HG02870 (cell line): ENCODE data around the gene DGKH.
"Not testable (repeated sequence)": the region's sequence is repeated elsewhere in the genome, so short reads cannot be mapped to it uniquely, and the experiment has no call there.

Source experiments
- ATAC-seq: cut with Tn5 transposase; IDR thresholded peaks from one replicate; pipeline ENCODE4 v1.9.1; 2021; ENCODE audit warnings: mild to moderate bottlenecking, moderate library complexity; ENCODE audit not compliant: unreplicated experiment

Gene DGKH

GRCh38 chr13:42152495-42152894 lies 104.0 kb downstream of the DGKH start:
- no peak for ATAC-seq

GRCh38 chr13:42153199-42154113 lies 105.0 kb downstream of the DGKH start:
- no peak for ATAC-seq

- ATAC-seq = no peak
Measured at GRCh38 chr13:42155251-42155650, 106.8 kb downstream of the DGKH start.

GRCh38 chr13:42163338-42163737 lies 114.9 kb downstream of the DGKH start:
- not testable (repeated sequence) for ATAC-seq

- ATAC-seq = not testable (repeated sequence)
Measured at GRCh38 chr13:42163910-42164309, 115.5 kb downstream of the DGKH start.

- no peak for ATAC-seq
Measured at GRCh38 chr13:42164557-42165125, 116.2 kb downstream of the DGKH start.

- no peak for ATAC-seq
Measured at GRCh38 chr13:42168496-42168895, 120.0 kb downstream of the DGKH start.

GRCh38 chr13:42170029-42170428 lies 121.6 kb downstream of the DGKH start:
- no peak for ATAC-seq

- no peak for ATAC-seq
Measured at GRCh38 chr13:42173789-42174343, 125.4 kb downstream of the DGKH start.

GRCh38 chr13:42174344-42175162 lies 126.1 kb downstream of the DGKH start:
- ATAC-seq = no peak

- ATAC-seq = no peak
Measured at GRCh38 chr13:42176294-42176693, 127.8 kb downstream of the DGKH start.

- ATAC-seq = no peak
Measured at GRCh38 chr13:42177189-42177588, 128.7 kb downstream of the DGKH start.

- ATAC-seq = no peak
Measured at GRCh38 chr13:42181381-42181953, 133.0 kb downstream of the DGKH start.

- ATAC-seq = no peak
Measured at GRCh38 chr13:42189061-42189460, 140.6 kb downstream of the DGKH start.

- ATAC-seq = no peak
Measured at GRCh38 chr13:42190529-42190928, 142.1 kb downstream of the DGKH start.

- ATAC-seq = no peak
Measured at GRCh38 chr13:42211704-42212464, 163.4 kb downstream of the DGKH start.

- ATAC-seq = no peak
Measured at GRCh38 chr13:42214446-42214845, 166.0 kb downstream of the DGKH start.

- no peak for ATAC-seq
Measured at GRCh38 chr13:42215578-42216421, 167.4 kb downstream of the DGKH start.

GRCh38 chr13:42216422-42216735 lies 167.9 kb downstream of the DGKH start:
- no peak for ATAC-seq
